AG04450 (cell line): ENCODE results near the gene PLPP3. TPM values are rescaled to one million over a fixed set of nuclear protein-coding genes. Genes with fewer than 3 reads are reported as not detected.

ENCODE experiments used
- CTCF ChIA-PET: fragments of 300-600, 350-600 bp; formaldehyde crosslinking; extraction: SDS; loops from one replicate; lab custom pipeline; 2022; ENCODE audit warnings: antibody characterized with exemption, inconsistent platforms; lab: Charles Lee
- POLR2A ChIA-PET: fragments of 350-600 bp; formaldehyde crosslinking; extraction: SDS; loops from one replicate; lab custom pipeline; 2021; ENCODE audit warnings: antibody characterized with exemption, inconsistent platforms; lab: Yijun Ruan, JAX
- DNase-seq: peaks from one replicate; pipeline ENCODE4 v3.0.0-alpha.2; 2011; ENCODE audit warnings: low read depth, low spot score
- H3K27ac ChIP-seq: one replicate; pipeline ENCODE4 v1.5.1; 2012; ENCODE audit warnings: low read depth, low read length, control low read depth
- H3K27me3 ChIP-seq: one replicate; pipeline ENCODE4 v1.6.0; 2012; ENCODE audit warnings: low read length; ENCODE audit not compliant: control insufficient read depth, insufficient read depth
- H3K4me3 ChIP-seq: 2 replicates; pipeline ENCODE4 v1.5.1; 2011; ENCODE audit warnings: mild to moderate bottlenecking, low read depth, low read length, control low read depth
- H3K9me3 ChIP-seq: 2 replicates; pipeline ENCODE4 v1.5.1; 2012; ENCODE audit warnings: low read length; ENCODE audit not compliant: control insufficient read depth, insufficient read depth
- polyA plus RNA-seq: library from polyadenylated mRNA; depleted of rRNA; stranded (reverse); fragments of >200 nt; gene quantifications from 2 replicates; pipeline ENCODE4 v1.2.3, GENCODE V29; 2011
- TF ChIP-seq, protein P1 (sequence below): IDR thresholded peaks from 2 replicates; pipeline ENCODE4 v1.5.1; 2011; ENCODE audit warnings: low read depth, low read length, control low read depth, inconsistent platforms

The PLPP3 gene
- polyA plus RNA-seq, 1 experiment, result 210 TPM

DNA sequence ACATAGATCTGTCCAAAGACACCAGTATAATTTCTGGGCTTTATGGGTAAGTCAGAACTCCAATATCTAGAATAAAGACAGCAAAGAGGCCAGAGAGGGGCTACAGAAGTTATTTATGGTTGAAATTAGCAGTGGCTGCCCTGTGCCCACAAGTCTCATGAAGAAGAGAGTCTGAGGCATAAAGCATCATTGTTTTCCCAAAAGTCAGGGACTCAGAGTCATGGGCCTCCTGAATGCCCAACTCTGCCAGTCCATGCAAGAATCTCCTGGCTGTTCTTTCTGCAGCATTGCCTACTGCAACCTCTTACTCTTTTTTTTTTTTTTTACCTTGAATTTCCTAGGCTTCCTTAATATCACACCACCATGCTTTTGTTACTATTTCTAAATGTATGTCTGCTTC is 49.6 kb downstream of the PLPP3 start:
- H3K27ac ChIP-seq, result no peak overlapping the region
- DNase-seq, result no peak
- ChIA-PET POLR2A (no interaction called here), CTCF (no interaction called here)
- TF ChIP-seq, protein P1, sequence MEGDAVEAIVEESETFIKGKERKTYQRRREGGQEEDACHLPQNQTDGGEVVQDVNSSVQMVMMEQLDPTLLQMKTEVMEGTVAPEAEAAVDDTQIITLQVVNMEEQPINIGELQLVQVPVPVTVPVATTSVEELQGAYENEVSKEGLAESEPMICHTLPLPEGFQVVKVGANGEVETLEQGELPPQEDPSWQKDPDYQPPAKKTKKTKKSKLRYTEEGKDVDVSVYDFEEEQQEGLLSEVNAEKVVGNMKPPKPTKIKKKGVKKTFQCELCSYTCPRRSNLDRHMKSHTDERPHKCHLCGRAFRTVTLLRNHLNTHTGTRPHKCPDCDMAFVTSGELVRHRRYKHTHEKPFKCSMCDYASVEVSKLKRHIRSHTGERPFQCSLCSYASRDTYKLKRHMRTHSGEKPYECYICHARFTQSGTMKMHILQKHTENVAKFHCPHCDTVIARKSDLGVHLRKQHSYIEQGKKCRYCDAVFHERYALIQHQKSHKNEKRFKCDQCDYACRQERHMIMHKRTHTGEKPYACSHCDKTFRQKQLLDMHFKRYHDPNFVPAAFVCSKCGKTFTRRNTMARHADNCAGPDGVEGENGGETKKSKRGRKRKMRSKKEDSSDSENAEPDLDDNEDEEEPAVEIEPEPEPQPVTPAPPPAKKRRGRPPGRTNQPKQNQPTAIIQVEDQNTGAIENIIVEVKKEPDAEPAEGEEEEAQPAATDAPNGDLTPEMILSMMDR, result no peak
- no peaks in the 10 kb centered on the region for H3K9me3 ChIP-seq
- H3K27me3 ChIP-seq, result no peaks in the 10 kb centered on the region
- H3K4me3 ChIP-seq, result no peak overlapping the region

DNA sequence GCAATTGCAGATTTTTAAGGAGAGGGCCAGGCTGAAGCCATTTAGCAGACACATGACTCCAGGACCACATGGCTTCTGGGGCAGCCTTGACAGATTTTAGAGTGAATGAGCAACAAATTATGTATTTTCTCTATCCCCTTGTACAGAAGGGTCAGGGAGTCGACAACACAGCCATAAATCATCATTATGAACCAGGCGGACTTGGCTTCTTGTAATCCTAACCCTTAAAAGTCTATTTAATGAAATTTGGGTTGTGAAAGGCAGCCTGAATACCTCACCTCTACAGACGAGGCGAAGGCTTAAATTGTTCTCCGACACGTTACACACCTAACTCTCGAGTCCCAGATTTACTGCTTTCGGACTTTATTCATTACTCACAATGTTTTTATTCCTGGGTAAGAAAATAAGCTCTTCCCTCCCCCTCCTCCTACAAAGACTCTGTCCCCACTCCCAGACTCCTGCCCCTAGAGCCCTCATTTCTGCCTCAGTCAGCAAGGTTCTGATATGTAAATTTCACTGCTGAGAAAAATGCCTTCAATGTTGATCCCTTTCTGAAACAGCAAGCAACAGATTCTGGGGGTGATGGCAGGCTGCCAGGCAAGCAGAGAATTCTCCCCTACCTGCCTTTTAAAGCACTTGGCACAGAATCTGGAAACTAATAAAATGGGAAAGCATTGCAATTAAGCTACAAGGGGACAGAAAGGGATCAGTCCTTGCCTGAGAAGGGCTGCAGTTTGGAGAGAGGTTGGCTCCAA is 51.6 kb downstream of the PLPP3 start:
- no peak overlapping the region for H3K4me3 ChIP-seq
- no peaks in the 10 kb centered on the region for H3K27me3 ChIP-seq
- no peak overlapping the region for H3K27ac ChIP-seq
- POLR2A ChIA-PET, result no interaction called here
- CTCF ChIA-PET, result interaction anchor here (0.6 kb wide), 1 partner anchor 42 kb away, joined by 3 read pairs; no protein-coding TSS in a partner anchor
- no peaks in the 10 kb centered on the region for H3K9me3 ChIP-seq
- DNase-seq, result no peak
- TF ChIP-seq, protein P1, result no peak

DNA sequence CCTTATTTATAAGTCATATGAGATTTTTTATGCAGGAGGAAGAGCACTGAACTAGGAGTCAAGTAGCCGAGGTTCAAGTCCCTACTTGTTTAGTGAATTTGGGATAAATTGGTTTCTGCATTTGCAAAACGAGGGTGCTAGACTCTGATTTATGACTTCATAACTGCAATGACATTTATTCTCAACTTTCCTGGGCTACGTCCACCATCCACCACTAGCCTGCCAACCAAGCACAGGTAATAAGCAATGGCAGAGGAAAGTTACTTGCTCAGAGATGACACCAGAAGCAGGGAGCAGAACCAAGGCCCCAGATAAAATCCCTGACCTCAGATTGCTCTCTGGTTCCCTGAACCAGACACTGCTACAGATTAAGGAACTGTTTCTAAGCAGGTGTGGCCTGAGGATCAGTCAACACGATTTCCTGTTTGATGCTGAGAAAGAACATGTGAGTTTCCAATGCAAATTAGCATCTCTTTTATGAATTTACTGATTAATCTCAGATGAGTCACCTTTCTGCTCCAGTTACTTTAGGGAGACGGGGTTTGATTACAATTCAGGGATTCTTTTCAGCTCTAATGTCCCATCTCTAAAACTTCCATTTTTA is 52.7 kb downstream of the PLPP3 start:
- no peak overlapping the region for H3K27ac ChIP-seq
- H3K27me3 ChIP-seq, result no peaks in the 10 kb centered on the region
- H3K9me3 ChIP-seq, result no peaks in the 10 kb centered on the region
- TF ChIP-seq, protein P1, result no peak
- ChIA-PET CTCF (no interaction called here), POLR2A (no interaction called here)
- DNase-seq, result no peak
- no peak overlapping the region for H3K4me3 ChIP-seq

DNA sequence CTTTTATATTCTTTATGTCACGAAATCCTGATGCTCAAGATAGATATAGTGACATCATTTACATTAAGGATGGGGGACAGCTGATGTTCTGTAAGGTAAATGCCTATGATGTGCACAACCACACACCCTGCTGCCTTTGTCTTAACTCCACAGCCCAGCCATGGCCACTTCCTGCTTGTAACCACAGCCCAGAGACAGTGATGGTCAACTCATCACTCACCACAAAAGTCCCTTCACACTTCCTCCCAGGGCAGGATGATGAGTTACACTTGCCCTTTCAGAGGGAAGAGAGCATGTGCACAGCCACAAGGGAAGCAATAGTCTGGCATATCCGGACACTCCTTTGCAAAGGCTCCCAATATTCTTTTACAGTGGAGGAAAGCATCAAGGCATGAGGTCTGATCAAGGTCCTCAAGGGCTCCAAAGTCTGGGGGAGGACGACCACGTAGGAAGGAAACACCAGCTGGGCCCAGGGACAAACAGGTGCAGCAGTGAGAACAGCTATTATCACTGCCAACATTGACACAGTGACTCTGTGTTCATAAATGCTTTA is 53.8 kb downstream of the PLPP3 start:
- TF ChIP-seq, protein P1, result no peak

DNA sequence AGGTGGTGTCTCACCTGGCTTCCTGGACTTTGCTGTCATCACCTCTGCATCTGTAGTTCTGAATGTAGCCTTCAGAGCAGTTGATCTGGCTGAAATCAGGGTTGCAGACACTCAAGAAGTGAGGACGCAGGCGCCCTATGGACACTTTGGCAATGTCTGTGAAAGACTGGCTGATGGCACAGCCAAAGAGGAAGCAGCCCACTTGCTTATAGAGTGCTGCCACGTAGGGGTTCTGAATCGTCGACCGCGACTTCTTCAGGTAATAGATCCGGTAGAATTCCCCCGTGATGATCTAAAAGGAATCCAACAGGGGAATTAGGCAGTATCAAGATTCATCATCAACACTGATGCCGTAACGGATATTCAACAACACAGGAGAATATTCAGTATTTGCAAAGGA is 55.1 kb downstream of the PLPP3 start:
- no peaks in the 10 kb centered on the region for H3K27me3 ChIP-seq
- no peaks in the 10 kb centered on the region for H3K9me3 ChIP-seq
- no peak for DNase-seq
- CTCF ChIA-PET, result no interaction called here
- H3K27ac ChIP-seq, result no peak overlapping the region
- POLR2A ChIA-PET, result no interaction called here
- TF ChIP-seq, protein P1, result no peak
- no peak overlapping the region for H3K4me3 ChIP-seq

More for the DNA sequence above, 53.8 kb downstream of the PLPP3 start:
- Histone ChIP-seq H3K4me3 (no peak overlapping the region), H3K9me3 (no peaks in the 10 kb centered on the region), H3K27me3 (no peaks in the 10 kb centered on the region), H3K27ac (no peak overlapping the region)
- CTCF ChIA-PET, result no interaction called here
- DNase-seq, result no peak
- POLR2A ChIA-PET, result interaction anchor here (0.6 kb wide), 1 partner anchor 58 kb away, joined by 3 read pairs; no protein-coding TSS in a partner anchor
